PC-3 (cell line): ENCODE measurements around the gene CMSS1.

Experiments
- CTCF ChIP-seq: fragments of 300-600 bp; sonication (generic); conservative IDR thresholded peaks from 2 replicates; pipeline ENCODE4 v1.5.1; 2017; ENCODE audit warnings: antibody characterized with exemption, low read depth, mild to moderate bottlenecking, low read length
- EZH2 ChIP-seq: fragments of 300-600 bp; sonication (generic); IDR thresholded peaks from one replicate; pipeline ENCODE4 v1.6.1; 2017; ENCODE audit warnings: antibody characterized with exemption, mild to moderate bottlenecking, low read length; ENCODE audit not compliant: unreplicated experiment

- TF ChIP-seq CTCF (no peak), EZH2 (no peak)
Observed at GRCh38 chr3:99895131-99895696, 77.6 kb downstream of the CMSS1 start.
